Esophagus muscularis mucosa (tissue), 4 donors: Measurements from ENCODE around the gene GAB1.

Source experiments
- CTCF ChIP-seq, 3 experiments: fragments of 200-600 bp in 2 of 3; fragments of 450-650 bp in 1 of 3; sonication (generic) in 2 of 3; IDR thresholded peaks; one replicate each; pipeline ENCODE4 v1.5.1; 2017 to 2019; ENCODE audit warnings: antibody characterized with exemption in 3 of 3, mild to moderate bottlenecking in 2 of 3, moderate library complexity in 1 of 3
- EP300 ChIP-seq: sonication (generic); formaldehyde crosslinking; IDR thresholded peaks from one replicate; pipeline ENCODE4 v1.6.1; 2017; ENCODE audit warnings: antibody characterized with exemption
- POLR2A ChIP-seq: fragments of 450-650 bp; IDR thresholded peaks from one replicate; pipeline ENCODE4 v1.6.1; 2017; ENCODE audit warnings: antibody characterized with exemption, moderate library complexity, mild to moderate bottlenecking, low read depth
- POLR2AphosphoS5 ChIP-seq, 2 donors: sonication (generic); formaldehyde crosslinking; IDR thresholded peaks; one replicate each; pipeline ENCODE4 v1.6.1; 2017; ENCODE audit warnings: antibody characterized with exemption in 2 of 2

GRCh38 chr4:143356493-143356892, 19.8 kb downstream of the GAB1 start:
- no peak for TF ChIP-seq CTCF (IDR thresholded peaks at IDR 0.05)
- TF ChIP-seq POLR2A = no peak
- no peak for TF ChIP-seq POLR2AphosphoS5 (IDR thresholded peaks at IDR 0.05)
- no peak for TF ChIP-seq EP300
